ENCODE results near the gene C2orf69.

The C2orf69 gene

GRCh38 chr2:199911052-199911876 lies at the start of gene C2orf69:
Gene C2orf69 (plus strand): TSS chr2:199911293. CDS start chr2:199911439, 146 bp downstream.
- H3K4me3 ChIP-seq (ENCODE audit: low read depth, low read length), result peak within 1 kb of the TSS; percentile 68
- no peak for TF ChIP-seq CTCF (IDR thresholded peaks at IDR 0.05; ENCODE audit: control insufficient read depth, extremely low read depth, insufficient read depth)
- DNase-seq (ENCODE audit: low read depth), result peak; percentile 95

- no peak for DNase-seq (ENCODE audit: low read depth)
- H3K4me3 ChIP-seq (ENCODE audit: low read depth, low read length), result no peak overlapping the region
- no peak for TF ChIP-seq CTCF (IDR thresholded peaks at IDR 0.05; ENCODE audit: control insufficient read depth, extremely low read depth, insufficient read depth)
These were observed 48.3 kb upstream of the C2orf69 start for GRCh38 chr2:199862788-199863187.

GRCh38 chr2:199865905-199866304 lies 45.2 kb upstream of the C2orf69 start:
- DNase-seq (ENCODE audit: low read depth), result no peak
- H3K4me3 ChIP-seq (ENCODE audit: low read depth, low read length), result no peak overlapping the region
- no peak for TF ChIP-seq CTCF (IDR thresholded peaks at IDR 0.05; ENCODE audit: control insufficient read depth, extremely low read depth, insufficient read depth)

GRCh38 chr2:199868431-199869226 lies 42.5 kb upstream of the C2orf69 start:
- no peak overlapping the region for H3K4me3 ChIP-seq (ENCODE audit: low read depth, low read length)
- DNase-seq (ENCODE audit: low read depth), result no peak
- no peak for TF ChIP-seq CTCF (IDR thresholded peaks at IDR 0.05; ENCODE audit: control insufficient read depth, extremely low read depth, insufficient read depth)

- no peak for TF ChIP-seq CTCF (IDR thresholded peaks at IDR 0.05; ENCODE audit: control insufficient read depth, extremely low read depth, insufficient read depth)
- H3K4me3 ChIP-seq (ENCODE audit: low read depth, low read length), result no peak overlapping the region
- DNase-seq (ENCODE audit: low read depth), result no peak
These were observed 41.9 kb upstream of the C2orf69 start for GRCh38 chr2:199869227-199869541.

DNA sequence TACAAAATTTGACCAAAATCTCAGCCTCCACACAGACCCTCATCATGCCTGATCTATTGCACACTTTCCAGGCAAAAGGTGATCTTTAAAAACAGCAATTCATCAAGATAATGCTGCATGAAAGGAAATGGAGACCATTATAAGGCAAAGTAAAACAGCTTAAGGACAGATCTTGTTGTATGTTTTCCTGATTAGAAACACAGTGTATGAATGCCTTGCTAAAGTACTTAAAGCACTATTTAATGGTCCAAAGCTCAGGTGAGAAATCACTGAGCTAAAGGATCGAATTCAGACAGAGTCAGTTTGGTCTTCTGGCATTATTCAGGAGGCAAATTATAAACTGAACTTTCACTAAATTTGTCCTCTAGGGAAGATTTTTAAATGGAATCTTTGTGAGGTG lies 41.4 kb upstream of the C2orf69 start:
- no peak for DNase-seq (ENCODE audit: low read depth)
- no peak overlapping the region for H3K4me3 ChIP-seq (ENCODE audit: low read depth, low read length)

More for the DNA sequence above, 41.4 kb upstream of the C2orf69 start:
- no peak for TF ChIP-seq CTCF (IDR thresholded peaks at IDR 0.05; ENCODE audit: control insufficient read depth, extremely low read depth, insufficient read depth)

Measured in LNCaP clone FGC (cell line).